HG03442 (cell line): Measurements from ENCODE around the gene ERMP1.
"Not testable (repeated sequence)": the region's sequence is repeated elsewhere in the genome, so short reads cannot be mapped to it uniquely, and the experiment has no call there.

ENCODE experiments used
- ATAC-seq: cut with Tn5 transposase; IDR thresholded peaks from one replicate; pipeline ENCODE4 v1.9.1; 2021; ENCODE audit warnings: mild to moderate bottlenecking, moderate library complexity; ENCODE audit not compliant: unreplicated experiment

Gene ERMP1

DNA sequence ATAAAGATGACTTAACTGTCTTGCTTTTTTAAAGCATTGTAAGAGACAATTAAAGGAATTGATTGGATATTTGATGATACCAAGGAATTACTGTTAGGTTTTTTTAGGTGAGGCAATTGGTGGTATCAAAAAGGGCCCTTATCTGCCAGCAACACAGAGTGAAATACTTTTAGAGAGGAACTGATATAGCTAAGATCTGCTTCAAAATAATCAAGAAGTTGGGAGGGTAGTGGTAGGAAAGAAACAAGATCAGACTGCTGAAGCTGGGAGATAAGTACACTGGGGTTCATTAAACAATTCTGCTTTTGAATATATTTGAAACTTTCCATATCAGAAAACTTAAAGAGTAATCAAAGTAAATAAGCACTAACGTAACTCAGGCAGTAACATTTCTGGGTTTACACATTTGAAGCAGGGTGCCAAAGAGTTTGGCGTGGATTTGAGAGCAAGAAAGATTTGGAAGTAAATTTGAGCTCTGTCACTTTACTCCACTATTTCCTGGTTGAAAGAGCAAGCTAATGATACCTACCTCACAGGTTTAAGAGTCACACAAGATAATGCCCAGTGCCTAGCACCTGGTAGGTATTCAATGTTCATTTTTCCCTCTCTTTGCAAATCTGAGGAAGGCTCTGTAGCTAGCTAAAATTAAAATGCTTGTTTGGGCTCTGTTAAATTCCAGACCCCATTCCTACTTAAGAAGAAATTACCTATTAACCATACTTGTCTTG, 6.9 kb downstream of the ERMP1 start:
- no peak for ATAC-seq

DNA sequence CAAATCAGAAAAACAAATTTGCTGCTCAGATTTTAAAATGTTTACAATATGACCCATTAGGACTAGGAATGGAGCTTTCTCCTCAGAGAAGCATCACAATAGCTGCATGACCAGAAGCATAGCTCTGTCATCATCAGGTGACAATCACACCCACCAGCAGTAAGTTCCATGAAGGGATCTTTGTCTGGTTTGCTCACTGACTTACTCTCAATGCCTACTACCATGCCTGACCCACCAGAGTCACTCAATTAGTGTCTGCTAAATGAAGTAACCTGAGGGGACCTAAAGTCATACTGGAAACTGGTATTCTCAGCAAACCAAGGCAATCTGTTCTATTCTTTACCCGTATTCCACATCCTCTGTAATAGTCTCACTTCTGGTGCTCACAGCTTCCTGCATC, 7.7 kb downstream of the ERMP1 start:
- ATAC-seq = no peak

DNA sequence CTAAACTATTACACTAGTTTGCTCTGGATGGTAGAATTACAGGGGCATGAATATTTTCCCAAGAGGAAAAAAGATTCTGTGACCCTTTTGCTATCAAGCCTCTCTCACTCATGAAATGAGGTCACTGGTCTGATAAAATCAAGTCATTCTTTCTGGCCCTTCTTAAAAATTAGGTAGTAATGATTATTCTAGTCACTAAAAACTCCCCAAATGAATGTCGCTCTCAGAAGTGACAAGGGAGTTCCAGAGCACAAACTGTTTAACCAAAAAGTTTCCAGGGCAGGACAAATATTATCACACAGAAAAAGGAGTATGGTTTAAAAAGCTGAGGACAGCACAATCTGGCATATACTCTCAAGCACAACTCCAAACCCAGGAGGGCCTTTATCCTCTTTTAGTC, 12.5 kb downstream of the ERMP1 start:
- ATAC-seq = no peak

DNA sequence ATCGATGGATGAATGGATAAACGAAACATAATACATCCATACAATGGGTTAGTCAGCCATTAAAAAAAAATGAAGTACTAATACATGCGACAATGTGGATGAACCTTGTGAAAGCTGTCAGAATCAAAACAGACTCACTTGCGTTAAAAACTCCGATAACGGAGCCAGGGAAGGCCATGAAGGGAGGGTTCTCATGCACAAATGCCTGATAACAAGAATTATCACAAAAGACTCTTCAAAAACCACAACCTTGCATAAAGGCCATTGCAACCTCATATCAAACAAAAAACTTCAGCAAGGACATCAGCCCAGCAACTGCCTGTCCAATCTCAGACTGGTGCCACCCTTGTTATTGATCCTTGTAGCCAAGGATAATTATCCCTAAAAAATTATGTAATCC, 13.7 kb downstream of the ERMP1 start:
- ATAC-seq = no peak

DNA sequence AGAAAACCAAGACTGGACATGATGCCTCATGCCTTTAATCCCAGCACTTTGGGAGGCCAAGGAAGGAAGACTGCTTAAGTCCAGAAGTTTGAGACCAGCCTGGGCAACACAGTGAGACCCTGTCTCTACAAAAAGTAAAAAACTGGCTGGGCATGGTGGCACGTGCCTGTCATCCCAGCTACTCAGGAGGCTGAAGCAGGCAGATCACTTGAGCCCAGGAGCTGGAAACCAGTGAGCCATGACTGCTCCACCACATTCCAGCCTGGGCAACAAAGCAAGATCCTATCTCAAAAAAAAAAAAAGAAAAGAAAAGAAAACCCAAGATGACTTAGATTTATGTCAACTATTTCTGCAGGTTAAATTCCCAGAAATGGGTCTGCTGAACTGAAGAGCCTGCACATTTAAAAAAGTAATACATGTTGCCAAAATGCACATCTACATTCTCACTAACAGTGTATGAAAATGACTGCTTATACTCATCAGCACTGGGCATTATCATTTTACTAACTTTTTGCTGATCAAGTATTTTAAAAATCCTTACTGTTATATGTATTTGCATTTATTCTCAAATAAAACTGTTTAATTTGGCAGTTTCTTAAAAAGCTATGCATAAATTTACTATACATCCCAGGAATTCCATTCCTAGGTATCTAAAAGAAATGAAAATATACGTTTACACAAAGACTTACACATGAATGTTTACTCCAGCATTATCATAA, 14.3 kb downstream of the ERMP1 start:
- ATAC-seq = no peak

DNA sequence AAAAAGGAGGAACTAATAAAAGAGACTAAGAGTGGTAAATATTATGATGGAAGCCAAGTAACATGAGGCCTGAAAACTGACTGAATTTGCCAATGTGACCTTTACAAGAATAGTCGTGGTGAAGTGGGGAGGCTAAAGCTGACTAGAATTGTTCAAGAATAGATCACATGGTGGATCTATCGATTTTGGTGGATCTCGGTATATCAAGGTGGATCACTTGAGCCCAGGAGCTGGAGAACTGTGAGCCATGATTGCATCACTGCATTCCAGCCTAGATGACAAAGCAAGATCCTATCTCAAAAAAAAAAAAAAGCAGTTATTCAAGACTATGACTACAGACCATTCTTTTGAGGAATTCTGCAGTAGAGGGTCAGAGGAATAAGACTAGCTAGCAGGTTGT, 15.1 kb downstream of the ERMP1 start:
- no peak for ATAC-seq

DNA sequence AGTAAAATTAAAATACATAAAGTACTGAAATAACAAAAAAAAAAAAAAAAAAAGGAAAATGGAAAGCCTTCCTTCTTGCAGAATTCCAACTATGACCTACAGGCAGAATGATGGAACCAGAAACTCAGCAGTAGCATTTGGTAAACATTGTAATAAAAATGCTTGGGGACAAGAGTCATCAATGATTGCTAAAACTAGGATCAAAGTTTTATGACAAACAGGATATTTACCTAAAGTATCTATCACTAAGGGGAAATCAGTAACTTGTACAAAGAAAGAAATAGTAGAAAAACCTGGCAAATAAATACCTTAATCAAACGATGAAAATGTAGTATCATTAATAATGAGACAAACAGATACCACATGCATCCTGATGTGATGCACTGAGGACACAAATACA, 17.5 kb downstream of the ERMP1 start:
- no peak for ATAC-seq

DNA sequence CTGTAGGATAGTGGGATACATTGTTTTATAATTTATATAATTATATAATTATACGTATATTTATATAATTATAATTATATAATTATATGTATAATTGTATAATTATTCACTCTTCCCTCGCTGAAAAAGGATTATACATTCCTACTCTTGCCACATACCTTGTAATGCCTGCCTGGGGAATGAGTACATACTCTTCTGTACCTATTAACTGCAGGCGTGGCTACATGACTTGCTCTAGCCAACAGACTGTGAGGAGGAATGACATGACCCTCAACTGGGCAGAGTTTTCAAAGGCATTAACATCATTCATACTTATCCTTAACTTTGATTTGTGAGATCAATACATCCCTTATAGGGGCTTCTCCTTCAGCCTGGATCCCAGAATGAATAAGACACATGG, 19.1 kb downstream of the ERMP1 start:
- no peak for ATAC-seq

DNA sequence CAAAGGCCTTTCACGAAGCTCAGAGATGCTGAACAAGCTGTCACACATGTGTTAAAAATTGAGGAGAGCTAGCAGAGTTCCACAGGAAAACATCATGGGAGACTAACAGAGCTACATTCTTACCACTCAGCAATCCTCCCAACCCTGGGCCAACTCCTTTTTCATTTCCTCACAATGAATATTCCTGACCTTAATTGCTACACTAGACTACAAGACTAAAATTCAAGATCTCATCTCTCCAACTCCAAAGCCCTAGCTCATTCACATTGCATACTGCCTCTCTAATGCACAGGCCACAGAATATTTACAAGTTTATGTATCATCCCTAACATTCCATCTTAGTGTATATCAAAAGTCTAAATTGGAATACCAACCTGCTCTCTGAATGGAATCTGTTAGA, 21.2 kb downstream of the ERMP1 start:
- ATAC-seq = no peak

DNA sequence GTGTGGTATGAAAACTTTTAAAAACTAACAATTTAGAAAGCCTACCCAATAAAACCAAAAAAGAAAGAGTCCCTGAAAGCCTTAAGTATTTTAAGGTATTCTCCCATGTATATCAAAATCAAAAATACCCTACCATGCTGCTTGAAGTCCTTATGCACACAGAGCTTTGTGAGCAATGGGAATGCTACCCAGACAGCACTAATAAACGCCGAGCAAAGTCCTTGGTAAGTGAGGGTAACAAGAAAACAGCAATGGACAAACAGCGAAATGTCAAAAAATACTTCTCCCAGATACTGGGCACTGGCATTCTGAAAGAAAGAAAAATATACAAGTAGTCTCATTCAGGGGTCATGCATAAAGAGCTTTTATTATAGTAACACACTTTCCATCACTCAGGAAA, 27.4 kb downstream of the ERMP1 start:
- no peak for ATAC-seq

DNA sequence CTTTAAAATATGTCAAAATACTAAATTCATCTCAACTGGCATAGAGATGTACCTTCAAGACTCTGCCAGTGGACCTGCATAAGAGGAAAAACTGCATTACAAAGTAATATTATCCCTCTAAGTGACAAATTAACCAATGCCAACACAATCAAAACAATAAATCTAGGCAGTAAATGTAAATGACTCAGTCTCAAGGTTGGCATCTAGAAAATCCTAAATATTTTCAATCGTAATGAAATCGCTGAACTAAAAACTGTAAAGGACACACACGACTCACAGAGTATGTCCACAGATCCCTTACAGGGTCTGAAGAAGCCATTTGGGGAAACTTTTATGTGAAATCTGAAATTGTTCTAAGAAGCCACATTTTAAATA, 31.2 kb downstream of the ERMP1 start:
- no peak for ATAC-seq

DNA sequence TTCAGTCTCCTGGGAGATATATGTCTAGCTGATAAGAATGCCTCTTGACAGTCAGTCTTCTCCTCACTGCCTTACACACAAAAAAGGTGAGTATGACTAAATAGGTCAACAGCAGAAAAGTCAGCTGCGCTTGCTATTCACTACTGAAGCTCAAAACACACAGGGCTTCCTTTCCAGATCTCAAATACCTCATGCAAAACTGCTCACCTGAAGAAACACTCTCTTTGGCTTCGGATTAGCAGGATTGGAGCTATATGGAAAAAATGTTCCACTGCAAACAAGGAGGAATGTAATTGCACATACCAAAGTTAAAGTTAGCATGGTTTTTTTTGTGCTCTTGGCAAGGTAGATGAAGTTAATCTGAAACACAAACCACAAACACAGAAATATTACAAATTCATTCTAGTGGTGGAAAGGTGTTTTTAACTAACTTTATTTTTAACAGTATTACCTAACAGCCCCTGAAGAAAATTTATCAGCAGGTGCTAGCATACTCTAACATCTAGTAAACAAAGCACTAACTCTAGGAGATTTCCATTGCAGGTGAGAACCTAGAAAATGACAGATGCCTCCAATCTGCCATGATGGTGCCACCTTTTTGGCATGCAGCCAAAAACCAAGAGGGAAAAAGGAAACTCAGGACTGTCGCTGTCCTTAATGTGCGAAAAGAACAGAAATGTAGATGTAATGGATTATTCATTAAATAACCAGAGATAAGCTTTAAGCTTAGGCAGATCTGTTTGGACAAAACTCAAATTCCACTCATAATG, 31.8 kb downstream of the ERMP1 start:
- ATAC-seq = no peak

DNA sequence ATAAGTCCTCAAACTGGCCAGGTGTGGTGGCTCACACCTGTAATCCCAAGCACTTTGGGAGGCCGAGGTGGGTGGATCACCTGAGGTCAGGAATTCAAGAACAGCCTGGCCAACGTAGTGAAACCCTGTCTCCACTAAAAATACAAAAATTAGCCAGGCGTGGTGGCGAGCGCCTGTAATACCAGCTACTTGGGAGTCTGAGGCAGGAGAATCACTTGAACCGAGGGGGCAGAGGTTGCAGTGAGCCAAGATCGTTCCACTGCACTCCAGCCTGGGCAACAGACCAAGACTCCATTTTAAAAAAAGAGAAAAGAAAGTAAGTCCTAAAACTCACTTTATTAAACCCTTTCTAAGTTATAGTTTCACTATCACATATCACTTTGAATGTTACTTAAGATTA, 32.5 kb downstream of the ERMP1 start:
- not testable (repeated sequence) for ATAC-seq

DNA sequence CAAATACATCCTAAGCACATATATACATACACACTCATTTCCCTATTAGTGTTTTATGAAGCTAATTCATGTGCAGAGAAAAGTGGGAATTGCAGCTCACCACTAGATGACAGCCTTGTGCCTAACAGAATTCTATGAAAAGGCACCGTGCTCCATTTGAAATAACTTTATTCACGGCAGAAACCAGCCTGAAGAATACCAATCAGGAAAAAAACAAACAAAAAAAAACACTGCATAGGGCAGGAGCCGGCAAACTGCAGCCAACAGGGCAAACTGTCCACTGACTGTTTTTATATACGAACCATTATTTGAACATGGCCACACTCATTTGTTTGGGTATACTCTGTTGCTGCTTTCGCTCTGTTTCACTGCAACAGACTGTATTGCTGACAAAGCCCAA, 33.6 kb downstream of the ERMP1 start:
- no peak for ATAC-seq

DNA sequence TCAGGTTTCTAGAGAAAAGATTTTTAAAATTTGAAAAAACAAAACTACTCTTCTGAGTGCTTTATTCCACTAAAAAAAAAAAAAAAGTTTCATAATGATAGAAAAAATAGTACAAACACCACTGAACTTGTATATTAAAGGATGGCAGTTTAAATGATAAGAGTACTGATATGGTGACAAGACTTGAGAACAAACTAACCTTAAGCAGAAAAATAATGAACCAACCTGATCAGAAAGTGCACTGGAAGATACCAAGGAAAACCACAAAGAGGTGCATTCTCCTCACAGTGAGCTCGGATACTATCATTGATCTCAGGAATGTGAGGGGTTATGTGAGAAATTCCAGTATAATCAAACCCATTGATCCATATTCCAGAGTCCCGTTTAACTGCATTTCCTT, 34.3 kb downstream of the ERMP1 start:
- ATAC-seq = no peak

DNA sequence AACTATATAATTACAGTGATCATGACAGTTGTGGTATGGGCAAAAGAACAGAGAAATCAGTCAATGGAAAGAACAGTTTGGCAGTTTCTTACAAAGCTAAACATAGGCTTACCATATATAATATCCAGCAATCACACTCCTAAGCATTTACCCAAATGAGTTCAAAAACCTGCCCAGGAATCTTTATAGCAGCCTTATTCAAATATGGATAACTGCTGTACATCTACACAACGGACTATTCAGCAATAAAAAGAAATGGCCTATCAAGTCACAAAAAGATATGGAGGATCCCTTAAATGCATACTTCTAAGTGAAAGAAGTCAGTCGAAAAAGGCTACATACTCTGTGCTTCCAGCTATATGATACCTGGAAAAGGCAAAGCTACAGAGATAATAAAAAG, 36.6 kb downstream of the ERMP1 start:
- ATAC-seq = no peak

DNA sequence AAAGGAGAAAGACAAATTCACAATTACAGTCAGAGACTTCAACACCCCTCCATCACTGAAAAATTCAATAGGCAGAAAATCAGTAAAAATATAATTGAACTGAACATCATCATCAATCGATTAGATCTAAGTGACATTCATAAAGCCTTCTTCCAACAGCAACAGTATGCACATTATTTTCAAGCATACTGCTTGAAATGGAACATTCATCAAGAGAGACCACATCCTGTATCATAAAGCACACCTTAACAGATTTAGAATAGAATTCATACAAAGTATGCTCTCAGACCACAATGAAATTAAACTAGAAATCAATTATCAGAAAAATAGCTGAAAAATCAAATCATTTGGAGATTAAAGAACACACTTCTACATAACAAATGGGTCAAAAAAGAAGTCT, 39.1 kb downstream of the ERMP1 start:
- ATAC-seq = no peak

DNA sequence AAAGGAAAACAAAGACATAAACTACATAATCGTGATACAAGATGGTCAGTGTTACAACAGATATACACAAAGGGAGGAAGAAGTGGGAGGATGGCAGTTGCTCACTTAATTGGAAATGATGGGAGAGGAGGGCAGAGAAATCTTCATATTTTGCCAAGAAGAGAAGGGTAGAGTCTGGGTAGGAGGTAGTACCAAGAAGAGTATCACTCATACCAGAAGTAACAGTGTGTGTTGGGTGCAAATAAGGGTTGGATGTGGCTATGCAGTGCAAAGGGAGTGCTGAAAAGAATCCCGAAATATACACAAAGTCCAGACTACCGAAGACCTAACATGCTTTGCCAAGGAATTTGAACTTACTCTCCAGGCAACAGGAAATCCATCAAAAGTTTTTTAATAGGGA, 41.0 kb downstream of the ERMP1 start:
- ATAC-seq = no peak

DNA sequence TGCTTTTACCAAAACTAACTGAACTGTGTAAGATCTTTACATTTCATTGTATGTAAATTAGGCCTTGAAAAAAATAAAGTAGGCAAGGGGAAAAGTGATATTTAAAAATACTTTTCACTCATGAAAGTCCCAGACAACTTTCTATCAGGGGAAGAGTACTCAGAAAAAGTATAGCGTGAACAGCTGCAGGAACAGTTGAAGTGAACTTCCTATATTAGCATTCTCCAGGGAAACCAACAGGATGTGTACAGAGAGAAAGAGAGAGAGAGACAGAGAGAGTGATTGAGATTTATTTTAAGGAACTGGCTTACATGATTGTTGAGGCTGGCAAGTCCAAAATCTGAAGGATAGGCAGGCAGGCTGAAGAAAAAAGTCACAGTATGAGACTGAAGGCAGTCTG, 42.0 kb downstream of the ERMP1 start:
- ATAC-seq = no peak

DNA sequence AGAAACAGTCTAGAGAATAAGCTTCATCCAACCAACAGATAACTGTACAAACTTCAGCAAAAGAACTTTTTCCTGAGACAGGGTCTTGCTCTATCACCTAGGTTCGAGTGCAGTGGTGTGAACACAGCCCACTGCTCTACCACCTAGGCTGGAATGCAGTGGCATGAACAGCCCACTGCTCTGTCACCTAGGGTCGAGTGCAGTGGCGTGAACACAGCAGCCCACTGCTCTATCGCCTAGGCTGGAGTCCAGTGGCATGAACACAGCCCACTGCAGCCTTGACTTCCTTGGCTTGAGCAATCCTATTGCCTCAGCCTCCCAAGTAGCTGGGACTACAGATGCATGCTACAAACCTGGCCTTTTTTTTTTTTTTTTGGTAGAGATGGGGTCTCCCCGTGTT, 43.4 kb downstream of the ERMP1 start:
- ATAC-seq = no peak

DNA sequence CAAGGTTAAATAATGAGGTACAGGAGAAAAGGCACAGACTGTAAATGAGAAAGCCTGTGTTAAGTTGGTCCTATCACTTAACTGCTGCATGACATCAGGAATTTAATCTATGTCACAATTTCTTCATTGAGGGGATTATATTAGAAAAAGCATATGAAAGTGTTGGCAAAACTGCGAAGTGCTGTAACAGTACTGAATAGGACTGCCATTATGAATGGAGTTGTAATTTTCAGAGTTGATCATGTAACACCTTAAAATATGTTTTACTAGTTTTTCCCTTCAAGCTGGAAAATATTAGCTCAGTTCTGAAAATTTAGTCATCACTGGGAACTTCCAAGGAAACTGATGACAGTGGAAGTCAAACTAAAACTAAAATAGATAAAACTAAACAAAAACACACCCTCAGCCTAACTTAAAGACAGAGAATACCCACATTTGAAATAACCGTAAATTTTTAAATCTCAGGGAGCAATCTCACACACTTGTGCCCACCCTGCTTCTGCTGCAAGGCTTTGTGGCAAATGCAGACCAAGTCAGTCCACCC, 45.1 kb downstream of the ERMP1 start:
- no peak for ATAC-seq

DNA sequence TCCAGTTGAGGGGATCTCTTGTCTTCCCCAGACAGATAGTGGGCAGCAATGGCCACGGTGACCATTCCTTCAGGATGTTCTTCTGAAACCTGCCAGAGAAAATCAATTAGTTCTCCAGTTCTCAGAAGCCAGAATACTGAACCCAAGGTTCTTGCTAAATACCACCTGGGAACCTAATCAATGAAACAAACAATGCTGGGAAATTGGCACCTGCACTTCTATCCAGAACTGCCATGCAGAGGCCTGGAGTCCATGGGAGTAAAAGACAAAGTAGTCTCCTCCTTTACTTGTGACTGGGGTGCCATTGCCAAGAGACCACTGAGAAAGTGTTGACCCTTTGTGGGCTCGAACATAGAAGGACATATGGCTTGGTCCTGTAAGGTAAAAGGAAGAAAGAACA, 45.7 kb downstream of the ERMP1 start:
- ATAC-seq = no peak
